HCT116 (cell line): ENCODE data around the gene GSAP. TPM values are rescaled to one million over a fixed set of nuclear protein-coding genes. Genes with fewer than 3 reads are reported as not detected.

ENCODE experiments used
- ATAC-seq: fragments of 200-7000 bp; cut with Tn5 transposase; 2 replicates; pipeline ENCODE4 v1.9.1; 2020; ENCODE audit warnings: mild to moderate bottlenecking, moderate library complexity
- BruUV-seq: library from RNA; stranded (reverse); fragments of 400-500 nt; replicated peaks from 2 replicates; lab custom pipeline; 2021; lab: Mats Ljungman, UMichigan
- CTCF ChIA-PET: fragments of 300-600 bp; sonication (Branson Sonifier 250); formaldehyde crosslinking; loops from one replicate; lab custom pipeline; 2021; ENCODE audit warnings: antibody characterized with exemption; lab: Charles Lee
- POLR2A ChIA-PET: fragments of 300-600, 350-600 bp; sonication (Branson Sonifier 250); formaldehyde crosslinking; loops from one replicate; lab custom pipeline; 2021; ENCODE audit warnings: antibody characterized with exemption; lab: Charles Lee
- RAD21 ChIA-PET, 2 experiments: fragments of 300-600 bp; sonication (Branson Sonifier 250); formaldehyde crosslinking; loops; one replicate each; lab custom pipeline; 2023; ENCODE audit warnings: low total read pairs in 2 of 2; ENCODE audit not compliant: uncharacterized antibody in 2 of 2, unreplicated experiment in 2 of 2, low non-redundant PET in 1 of 2; lab: Charles Lee
- DNase-seq: peaks from one replicate; pipeline ENCODE4 v3.0.0-alpha.2; 2010; ENCODE audit warnings: low read depth, low spot score
- H2AFZ ChIP-seq: fragments of 200-600 bp; shearing (Covaris generic), sonication (generic); 2 replicates; pipeline ENCODE4 v1.6.1; 2017; ENCODE audit warnings: low read depth, mixed run types, mixed read lengths, antibody characterized with exemption, low read length; ENCODE audit not compliant: poor library complexity, severe bottlenecking
- H3K27ac ChIP-seq: 2 replicates; pipeline ENCODE4 v1.5.1; 2012; ENCODE audit warnings: low read depth, low read length
- H3K27me3 ChIP-seq: fragments of 200-600 bp; sonication (generic); 2 replicates; pipeline ENCODE4 v1.6.1; 2016; ENCODE audit warnings: mixed run types, low read length, mixed read lengths; ENCODE audit not compliant: insufficient read depth
- H3K36me3 ChIP-seq, 2 experiments: fragments of 200-500 bp in 1 of 2; fragments of 200-600 bp in 1 of 2; sonication (Bioruptor generic) in 1 of 2; sonication (generic) in 1 of 2; 2 replicates each; pipeline versions ENCODE4 v1.5.1 to v1.6.1; 2014 to 2016; ENCODE audit warnings: low read length in 2 of 2, inconsistent platforms in 1 of 2, mixed read lengths in 1 of 2, mixed run types in 1 of 2; ENCODE audit not compliant: insufficient read depth in 2 of 2, control insufficient read depth in 1 of 2
- H3K4me1 ChIP-seq, 2 experiments: fragments of 200-600 bp in 1 of 2; sonication (generic) in 1 of 2; 2 replicates each; pipeline versions ENCODE4 v1.5.1 to v1.6.1; 2012 to 2017; ENCODE audit warnings: low read length in 2 of 2, inconsistent platforms in 1 of 2, mild to moderate bottlenecking in 1 of 2, mixed read lengths in 1 of 2, mixed run types in 1 of 2, moderate library complexity in 1 of 2; ENCODE audit not compliant: insufficient read depth in 2 of 2, control insufficient read depth in 1 of 2
- H3K4me2 ChIP-seq: fragments of 200-600 bp; sonication (generic); 2 replicates; pipeline ENCODE4 v1.6.1; 2017; ENCODE audit warnings: mixed run types, low read length, mixed read lengths
- H3K4me3 ChIP-seq, 2 experiments: fragments of 200-600 bp in 1 of 2; sonication (generic) in 1 of 2; replicated peaks in 1 of 2; 2 replicates each; pipeline ENCODE4 v1.5.1; 2011 to 2016; ENCODE audit warnings: low read length in 2 of 2, control low read depth in 1 of 2, low read depth in 1 of 2, mild to moderate bottlenecking in 1 of 2, mixed read lengths in 1 of 2, mixed run types in 1 of 2
- H3K79me2 ChIP-seq: fragments of 200-600 bp; sonication (generic); 2 replicates; pipeline ENCODE4 v1.6.1; 2017; ENCODE audit warnings: mild to moderate bottlenecking, mixed run types, low read length, moderate library complexity, mixed read lengths; ENCODE audit not compliant: insufficient read depth
- H3K9ac ChIP-seq: fragments of 200-600 bp; sonication (generic); 2 replicates; pipeline ENCODE4 v1.6.1; 2016; ENCODE audit warnings: low read length, mixed read lengths
- H3K9me2 ChIP-seq: fragments of 200-600 bp; sonication (generic), shearing (Covaris generic); 2 replicates; pipeline ENCODE4 v1.6.1; 2017; ENCODE audit warnings: mixed run types, mild to moderate bottlenecking, moderate library complexity; ENCODE audit not compliant: insufficient read depth
- H3K9me3 ChIP-seq, 2 experiments: fragments of 200-500 bp in 1 of 2; fragments of 200-600 bp in 1 of 2; sonication (Bioruptor generic) in 1 of 2; sonication (generic) in 1 of 2; 2 replicates each; pipeline ENCODE4 v1.6.1; 2014 to 2017; ENCODE audit warnings: low read length in 2 of 2, mixed read lengths in 2 of 2, inconsistent platforms in 1 of 2, low read depth in 1 of 2, mild to moderate bottlenecking in 1 of 2, mixed run types in 1 of 2, moderate library complexity in 1 of 2; ENCODE audit not compliant: control insufficient read depth in 1 of 2, insufficient read depth in 1 of 2
- H4K20me1 ChIP-seq: fragments of 200-600 bp; sonication (generic), shearing (Covaris generic); 2 replicates; pipeline ENCODE4 v1.6.1; 2017; ENCODE audit warnings: mixed run types, mild to moderate bottlenecking, moderate library complexity; ENCODE audit not compliant: insufficient read depth
- ATF3 ChIP-seq: IDR thresholded peaks from 2 replicates; pipeline ENCODE4 v1.6.1; 2012
- CBX3 ChIP-seq: IDR thresholded peaks from 2 replicates; pipeline ENCODE4 v1.6.1; 2012; ENCODE audit warnings: low read depth
- CEBPB ChIP-seq: IDR thresholded peaks from 2 replicates; pipeline ENCODE4 v1.6.1; 2012; ENCODE audit warnings: low read depth
- EGR1 ChIP-seq: IDR thresholded peaks from 2 replicates; pipeline ENCODE4 v1.6.1; 2012; ENCODE audit warnings: low read depth
- EZH2 ChIP-seq: fragments of 200-600 bp; sonication (generic); IDR thresholded peaks from 2 replicates; pipeline ENCODE4 v1.6.1; 2017; ENCODE audit warnings: antibody characterized with exemption, mixed run types
- EZH2phosphoT487 ChIP-seq: fragments of 200-600 bp; IDR thresholded peaks from 2 replicates; pipeline ENCODE4 v1.6.1; 2018; ENCODE audit warnings: antibody characterized with exemption, borderline replicate concordance
- FOSL1 ChIP-seq: IDR thresholded peaks from 2 replicates; pipeline ENCODE4 v1.6.1; 2012; ENCODE audit warnings: low read depth
- POLR2A ChIP-seq: IDR thresholded peaks from 2 replicates; pipeline ENCODE4 v1.7.0; 2011; ENCODE audit warnings: borderline replicate concordance; ENCODE audit not compliant: insufficient read depth, insufficient read length; ENCODE audit errors: extremely low read depth
- POLR2AphosphoS5 ChIP-seq: IDR thresholded peaks from 2 replicates; pipeline ENCODE4 v1.6.1; 2011; ENCODE audit warnings: mild to moderate bottlenecking, low read depth, low read length, moderate library complexity
- RAD21 ChIP-seq: IDR thresholded peaks from 2 replicates; pipeline ENCODE4 v1.6.1; 2012; ENCODE audit warnings: low read depth, mild to moderate bottlenecking
- SP1 ChIP-seq: IDR thresholded peaks from 2 replicates; pipeline ENCODE4 v1.6.1; 2012; ENCODE audit warnings: low read depth
- SRF ChIP-seq: IDR thresholded peaks from 2 replicates; pipeline ENCODE4 v1.6.1; 2012; ENCODE audit warnings: low read depth
- TCF7L2 ChIP-seq: IDR thresholded peaks from 2 replicates; pipeline ENCODE4 v1.7.0; 2011; ENCODE audit warnings: borderline replicate concordance, inconsistent platforms; ENCODE audit not compliant: insufficient read depth, insufficient read length; ENCODE audit errors: extremely low read depth
- YY1 ChIP-seq: IDR thresholded peaks from 2 replicates; pipeline ENCODE4 v1.6.1; 2011; ENCODE audit warnings: low read length, low read depth, moderate library complexity, mild to moderate bottlenecking; ENCODE audit not compliant: insufficient replicate concordance; ENCODE audit errors: extremely low read depth
- ZFX ChIP-seq: fragments of 450-650 bp; IDR thresholded peaks from 2 replicates; pipeline ENCODE4 v1.6.1; 2017
- intact Hi-C: fragments of 100-400 bp; cut with micrococcal nuclease; formaldehyde crosslinking; loops from 2 replicates; pipeline ENCODE4 v1.10.0; 2022
- total RNA-seq: library from RNA; stranded (reverse); gene quantifications from one replicate; pipeline ENCODE4 v1.2.1, GENCODE V29; 2021; ENCODE audit not compliant: unreplicated experiment
- TF ChIP-seq, protein P1 (sequence below), 3 experiments: fragments of 200-600 bp in 1 of 3; sonication (generic) in 1 of 3; IDR thresholded peaks in 2 of 3; conservative IDR thresholded peaks in 1 of 3; 2 replicates each; pipeline ENCODE4 v1.5.1; 2012 to 2017; ENCODE audit warnings: low read depth in 2 of 3, low read length in 2 of 3, antibody characterized with exemption in 1 of 3, borderline replicate concordance in 1 of 3, control low read depth in 1 of 3, mild to moderate bottlenecking in 1 of 3, mixed read lengths in 1 of 3, mixed run types in 1 of 3, moderate library complexity in 1 of 3; ENCODE audit not compliant: insufficient read depth in 1 of 3
- TF ChIP-seq, protein P2 (sequence below): IDR thresholded peaks from 2 replicates; pipeline ENCODE4 v1.6.1; 2012
- TF ChIP-seq, protein P3 (sequence below): IDR thresholded peaks from 2 replicates; pipeline ENCODE4 v1.6.1; 2011; ENCODE audit warnings: mild to moderate bottlenecking, low read length, moderate library complexity; ENCODE audit not compliant: insufficient replicate concordance; ENCODE audit errors: extremely low read depth
- TF ChIP-seq, protein P4 (sequence below): IDR thresholded peaks from 2 replicates; pipeline ENCODE4 v1.6.1; 2012; ENCODE audit warnings: low read depth

Gene GSAP
- total RNA-seq, 1 experiment from 2014 or later = not detected

DNA sequence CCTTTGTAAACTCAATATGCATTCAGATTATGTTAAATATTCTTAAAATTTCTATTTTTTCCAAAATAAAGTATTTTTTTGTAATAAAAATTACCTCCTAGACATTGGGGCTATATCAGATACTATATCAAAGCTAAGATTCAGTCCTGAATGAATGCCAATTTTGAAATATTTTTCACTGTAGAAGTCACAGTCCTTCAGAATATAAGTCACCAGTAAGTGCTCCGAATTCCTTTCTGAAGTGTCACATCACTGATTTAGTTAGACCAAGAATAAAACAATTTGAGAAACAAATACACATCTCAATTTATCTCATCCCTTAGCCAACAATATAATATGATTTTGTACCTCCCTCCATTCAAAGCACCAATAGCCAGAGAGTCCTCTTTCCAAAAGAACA lies 33.9 kb upstream of the GSAP start:
- no peaks in the 10 kb centered on the region for H4K20me1 ChIP-seq
- H3K9me3 ChIP-seq = no peaks in the 10 kb centered on the region
- BruUV-seq = no TSS peak
- H3K4me1 ChIP-seq = no peaks in the 10 kb centered on the region
- no peak overlapping the region for H3K27ac ChIP-seq
- TF ChIP-seq ATF3 = no peak
- TF ChIP-seq, protein P1, sequence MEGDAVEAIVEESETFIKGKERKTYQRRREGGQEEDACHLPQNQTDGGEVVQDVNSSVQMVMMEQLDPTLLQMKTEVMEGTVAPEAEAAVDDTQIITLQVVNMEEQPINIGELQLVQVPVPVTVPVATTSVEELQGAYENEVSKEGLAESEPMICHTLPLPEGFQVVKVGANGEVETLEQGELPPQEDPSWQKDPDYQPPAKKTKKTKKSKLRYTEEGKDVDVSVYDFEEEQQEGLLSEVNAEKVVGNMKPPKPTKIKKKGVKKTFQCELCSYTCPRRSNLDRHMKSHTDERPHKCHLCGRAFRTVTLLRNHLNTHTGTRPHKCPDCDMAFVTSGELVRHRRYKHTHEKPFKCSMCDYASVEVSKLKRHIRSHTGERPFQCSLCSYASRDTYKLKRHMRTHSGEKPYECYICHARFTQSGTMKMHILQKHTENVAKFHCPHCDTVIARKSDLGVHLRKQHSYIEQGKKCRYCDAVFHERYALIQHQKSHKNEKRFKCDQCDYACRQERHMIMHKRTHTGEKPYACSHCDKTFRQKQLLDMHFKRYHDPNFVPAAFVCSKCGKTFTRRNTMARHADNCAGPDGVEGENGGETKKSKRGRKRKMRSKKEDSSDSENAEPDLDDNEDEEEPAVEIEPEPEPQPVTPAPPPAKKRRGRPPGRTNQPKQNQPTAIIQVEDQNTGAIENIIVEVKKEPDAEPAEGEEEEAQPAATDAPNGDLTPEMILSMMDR (IDR thresholded peaks at IDR 0.05 in 2 of 3, conservative IDR thresholded peaks at IDR 0.05 in 1 of 3; ENCODE audit: borderline replicate concordance in 1 of 3, insufficient read depth in 1 of 3, low read depth in 2 of 3, low read length in 2 of 3) = no peak
- TF ChIP-seq POLR2AphosphoS5 = no peak
- TF ChIP-seq ZFX = no peak
- no peak for TF ChIP-seq SP1
- TF ChIP-seq, protein P2, sequence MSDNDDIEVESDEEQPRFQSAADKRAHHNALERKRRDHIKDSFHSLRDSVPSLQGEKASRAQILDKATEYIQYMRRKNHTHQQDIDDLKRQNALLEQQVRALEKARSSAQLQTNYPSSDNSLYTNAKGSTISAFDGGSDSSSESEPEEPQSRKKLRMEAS = no peak
- TF ChIP-seq EGR1 = no peak
- no peak for TF ChIP-seq FOSL1
- no peak for TF ChIP-seq EZH2
- TF ChIP-seq POLR2A = no peak
- no peak for TF ChIP-seq RAD21
- TF ChIP-seq CEBPB = no peak
- no peak for TF ChIP-seq YY1
- no peak for TF ChIP-seq EZH2phosphoT487
- TF ChIP-seq, protein P3, sequence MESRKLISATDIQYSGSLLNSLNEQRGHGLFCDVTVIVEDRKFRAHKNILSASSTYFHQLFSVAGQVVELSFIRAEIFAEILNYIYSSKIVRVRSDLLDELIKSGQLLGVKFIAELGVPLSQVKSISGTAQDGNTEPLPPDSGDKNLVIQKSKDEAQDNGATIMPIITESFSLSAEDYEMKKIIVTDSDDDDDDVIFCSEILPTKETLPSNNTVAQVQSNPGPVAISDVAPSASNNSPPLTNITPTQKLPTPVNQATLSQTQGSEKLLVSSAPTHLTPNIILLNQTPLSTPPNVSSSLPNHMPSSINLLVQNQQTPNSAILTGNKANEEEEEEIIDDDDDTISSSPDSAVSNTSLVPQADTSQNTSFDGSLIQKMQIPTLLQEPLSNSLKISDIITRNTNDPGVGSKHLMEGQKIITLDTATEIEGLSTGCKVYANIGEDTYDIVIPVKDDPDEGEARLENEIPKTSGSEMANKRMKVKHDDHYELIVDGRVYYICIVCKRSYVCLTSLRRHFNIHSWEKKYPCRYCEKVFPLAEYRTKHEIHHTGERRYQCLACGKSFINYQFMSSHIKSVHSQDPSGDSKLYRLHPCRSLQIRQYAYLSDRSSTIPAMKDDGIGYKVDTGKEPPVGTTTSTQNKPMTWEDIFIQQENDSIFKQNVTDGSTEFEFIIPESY = no peak
- no peak for TF ChIP-seq SRF
- TF ChIP-seq TCF7L2 = no peak
- TF ChIP-seq, protein P4, sequence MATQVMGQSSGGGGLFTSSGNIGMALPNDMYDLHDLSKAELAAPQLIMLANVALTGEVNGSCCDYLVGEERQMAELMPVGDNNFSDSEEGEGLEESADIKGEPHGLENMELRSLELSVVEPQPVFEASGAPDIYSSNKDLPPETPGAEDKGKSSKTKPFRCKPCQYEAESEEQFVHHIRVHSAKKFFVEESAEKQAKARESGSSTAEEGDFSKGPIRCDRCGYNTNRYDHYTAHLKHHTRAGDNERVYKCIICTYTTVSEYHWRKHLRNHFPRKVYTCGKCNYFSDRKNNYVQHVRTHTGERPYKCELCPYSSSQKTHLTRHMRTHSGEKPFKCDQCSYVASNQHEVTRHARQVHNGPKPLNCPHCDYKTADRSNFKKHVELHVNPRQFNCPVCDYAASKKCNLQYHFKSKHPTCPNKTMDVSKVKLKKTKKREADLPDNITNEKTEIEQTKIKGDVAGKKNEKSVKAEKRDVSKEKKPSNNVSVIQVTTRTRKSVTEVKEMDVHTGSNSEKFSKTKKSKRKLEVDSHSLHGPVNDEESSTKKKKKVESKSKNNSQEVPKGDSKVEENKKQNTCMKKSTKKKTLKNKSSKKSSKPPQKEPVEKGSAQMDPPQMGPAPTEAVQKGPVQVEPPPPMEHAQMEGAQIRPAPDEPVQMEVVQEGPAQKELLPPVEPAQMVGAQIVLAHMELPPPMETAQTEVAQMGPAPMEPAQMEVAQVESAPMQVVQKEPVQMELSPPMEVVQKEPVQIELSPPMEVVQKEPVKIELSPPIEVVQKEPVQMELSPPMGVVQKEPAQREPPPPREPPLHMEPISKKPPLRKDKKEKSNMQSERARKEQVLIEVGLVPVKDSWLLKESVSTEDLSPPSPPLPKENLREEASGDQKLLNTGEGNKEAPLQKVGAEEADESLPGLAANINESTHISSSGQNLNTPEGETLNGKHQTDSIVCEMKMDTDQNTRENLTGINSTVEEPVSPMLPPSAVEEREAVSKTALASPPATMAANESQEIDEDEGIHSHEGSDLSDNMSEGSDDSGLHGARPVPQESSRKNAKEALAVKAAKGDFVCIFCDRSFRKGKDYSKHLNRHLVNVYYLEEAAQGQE = no peak
- no peak for TF ChIP-seq CBX3
- TF ChIP-seq, all 23 proteins: peak for 0
- DNase-seq (no peak), ATAC-seq (no peak)
- Histone ChIP-seq H3K9me2 (no peaks in the 10 kb centered on the region), H3K4me2 (no peak overlapping the region), H3K79me2 (no peaks in the 10 kb centered on the region), H3K9ac (no peak overlapping the region), H3K27me3 (no peaks in the 10 kb centered on the region), H3K36me3 (no peaks in the 10 kb centered on the region), H3K4me3 (no peak overlapping the region), H2AFZ (no peak overlapping the region)
- RAD21 ChIA-PET = no interaction called here
- intact Hi-C loops = no loop called here
- CTCF ChIA-PET = no interaction called here
- POLR2A ChIA-PET = no interaction called here
